HS-27A (cell line): ENCODE results near the gene TBC1D3L.
"Not testable (repeated sequence)": the region's sequence is repeated elsewhere in the genome, so short reads cannot be mapped to it uniquely, and the experiment has no call there.

Source experiments
- DNase-seq: peaks from one replicate; pipeline ENCODE4 v3.0.0-alpha.2; 2012; ENCODE audit warnings: low read depth, missing footprints

The TBC1D3L gene

GRCh38 chr17:37988960-37989359, at the start of gene TBC1D3L:
TBC1D3L (minus strand) TSS chr17:37989060; CDS start chr17:37987520, 1,540 bp downstream.
- DNase-seq = not testable (repeated sequence)

DNA sequence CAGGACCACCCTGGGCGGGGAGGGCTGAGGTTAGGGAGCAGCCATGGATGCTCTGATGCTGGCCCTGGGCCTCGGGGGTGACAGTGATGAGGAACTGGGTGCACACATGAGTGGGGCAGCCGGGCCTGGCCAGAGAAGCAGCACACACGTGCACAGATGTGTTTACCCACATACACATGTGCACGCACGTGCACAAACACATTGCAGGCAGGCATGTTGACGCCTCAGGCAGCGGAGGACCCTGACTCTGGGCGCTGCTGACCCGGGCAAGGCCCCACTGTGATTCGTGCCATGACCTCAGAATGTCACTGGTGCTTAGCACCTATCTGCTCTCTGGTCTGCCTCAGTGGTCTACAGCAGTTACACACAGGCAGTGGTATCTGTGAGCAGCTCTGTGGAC, 14.8 kb upstream of the TBC1D3L start, which contains the start of gene TBC1D3D:
Gene TBC1D3D (plus strand): TSS at position 301 of the 400 bp plus-strand sequence. CDS start 1,585 bp downstream, outside the sequence.
- DNase-seq = not testable (repeated sequence)
